Lower leg skin (tissue), 4 donors: Measurements from ENCODE around the gene MAGEB1. TPM values are rescaled to one million over a fixed set of nuclear protein-coding genes. Genes with fewer than 3 reads are reported as not detected.

Experiments used
- total RNA-seq, 4 donors: library from RNA; depleted of rRNA; stranded (reverse); fragments of >200 nt; gene quantifications; one replicate each; pipeline ENCODE4 v1.1.0, GENCODE V29; 2016

The MAGEB1 gene
- total RNA-seq, 4 donors from 2014 or later, result not detected

Other genes with a start within 250 kb of the MAGEB1 start
- not detected for gene MAGEB2, start 31.6 kb upstream of the MAGEB1 start, total RNA-seq
- gene MAGEB3, start 16.5 kb upstream of the MAGEB1 start, total RNA-seq, result not detected
- not detected for gene MAGEB4, start 5.1 kb upstream of the MAGEB1 start, total RNA-seq
- gene NR0B1, start 62.2 kb downstream of the MAGEB1 start, total RNA-seq, result not detected